Activated naive CD8-positive, alpha-beta T cell treated with anti-CD3 and anti-CD28 coated beads, Interleukin-2, amount 50 U/mL, for 16 hours (primary cell): Measurements from ENCODE around the gene RLN3.
A peak's percentile ranks its signal among the peaks of the same experiment; 100 is the strongest.

ENCODE experiments used
- DNase-seq: peaks from one replicate; pipeline ENCODE4 v3.0.0-alpha.2; 2020; ENCODE audit warnings: low read depth, low spot score

The RLN3 gene

DNA sequence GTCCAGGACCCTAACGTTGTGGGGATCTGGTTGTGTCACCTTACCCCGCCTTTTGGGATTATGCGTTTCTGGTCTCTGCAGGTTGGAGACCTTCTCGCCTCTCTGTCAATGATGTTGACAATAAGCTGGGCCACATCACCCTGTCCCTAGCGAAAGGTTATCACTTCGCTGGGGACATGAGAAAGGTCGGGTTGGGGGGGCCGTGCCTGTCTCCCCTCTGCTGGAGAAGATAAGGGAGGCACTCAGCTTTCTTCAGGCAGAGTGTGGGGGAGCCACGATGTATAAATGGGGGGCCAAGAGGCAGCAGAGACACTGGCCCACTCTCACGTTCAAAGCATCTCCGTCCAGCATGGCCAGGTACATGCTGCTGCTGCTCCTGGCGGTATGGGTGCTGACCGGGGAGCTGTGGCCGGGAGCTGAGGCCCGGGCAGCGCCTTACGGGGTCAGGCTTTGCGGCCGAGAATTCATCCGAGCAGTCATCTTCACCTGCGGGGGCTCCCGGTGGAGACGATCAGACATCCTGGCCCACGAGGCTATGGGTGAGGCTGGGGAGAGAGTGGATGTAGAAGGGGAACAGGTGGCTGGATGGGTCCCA, at the start of gene RLN3:
Gene RLN3, plus strand, starts transcription at position 293 of the 595 bp plus-strand sequence. Its CDS starts 57 bp downstream, at position 350.
- DNase-seq, result no peak

DNA sequence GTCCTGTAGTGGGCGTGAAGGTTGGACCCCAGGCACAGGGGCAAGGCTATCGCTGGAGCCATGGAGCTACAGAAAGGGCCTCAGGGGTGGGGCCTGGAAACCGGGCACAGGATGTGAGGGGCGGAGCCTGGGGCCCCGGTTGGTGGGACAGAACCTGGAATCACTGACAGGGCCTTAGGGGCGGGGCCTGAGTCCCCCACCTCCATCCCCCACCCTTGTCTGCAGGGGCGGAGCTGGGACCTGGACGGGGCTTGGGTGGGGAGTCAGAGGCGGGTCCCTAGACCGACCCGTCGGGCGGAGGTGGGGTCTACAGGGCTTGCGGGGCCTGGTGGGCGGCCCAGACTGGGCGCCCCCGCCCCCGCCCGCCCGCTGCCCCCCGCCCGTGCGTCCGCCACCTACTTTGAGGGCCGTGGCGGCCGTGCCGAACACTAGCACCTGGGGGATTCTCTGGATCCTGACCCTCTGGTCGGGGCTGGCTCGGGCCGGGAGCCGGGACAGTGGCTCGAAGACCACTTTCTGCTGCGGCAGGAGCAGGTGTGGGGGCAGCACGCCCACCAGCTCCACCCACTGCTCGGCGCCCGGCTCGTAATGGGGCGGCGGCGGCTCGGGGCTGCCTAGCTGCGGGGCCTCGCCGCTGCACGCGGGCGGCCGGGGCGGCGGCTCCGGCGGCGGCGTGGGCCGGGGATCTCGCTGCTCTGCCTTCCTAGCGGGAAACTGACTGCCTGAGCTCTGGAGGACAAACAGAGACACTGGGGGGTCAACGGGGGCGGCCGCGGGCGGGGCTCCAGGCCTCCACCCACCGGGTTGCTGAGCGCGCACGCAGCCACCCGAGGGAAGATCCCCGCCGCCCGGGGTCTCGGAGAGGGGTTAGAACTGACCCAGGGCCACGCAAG, 49.4 kb upstream of the RLN3 start:
- no peak for DNase-seq

DNA sequence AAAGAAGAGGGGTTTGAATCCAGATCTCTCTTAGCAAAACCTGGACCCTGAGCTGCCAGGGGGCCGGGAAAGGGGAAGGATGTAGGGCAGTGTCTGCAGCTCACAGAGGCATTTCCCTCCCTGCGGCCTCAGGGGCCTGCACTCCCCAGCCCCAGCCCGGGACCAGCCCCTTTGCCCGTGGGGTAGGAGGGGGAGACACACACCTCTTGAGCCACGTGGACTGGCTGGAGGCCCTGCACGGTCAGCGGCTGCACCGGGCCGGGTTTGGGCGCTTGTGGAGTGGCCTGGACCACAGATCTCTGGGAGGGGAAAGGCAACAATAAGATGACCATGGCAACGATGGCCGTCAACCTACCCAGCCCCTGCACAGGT, 48.7 kb upstream of the RLN3 start:
- no peak for DNase-seq

DNA sequence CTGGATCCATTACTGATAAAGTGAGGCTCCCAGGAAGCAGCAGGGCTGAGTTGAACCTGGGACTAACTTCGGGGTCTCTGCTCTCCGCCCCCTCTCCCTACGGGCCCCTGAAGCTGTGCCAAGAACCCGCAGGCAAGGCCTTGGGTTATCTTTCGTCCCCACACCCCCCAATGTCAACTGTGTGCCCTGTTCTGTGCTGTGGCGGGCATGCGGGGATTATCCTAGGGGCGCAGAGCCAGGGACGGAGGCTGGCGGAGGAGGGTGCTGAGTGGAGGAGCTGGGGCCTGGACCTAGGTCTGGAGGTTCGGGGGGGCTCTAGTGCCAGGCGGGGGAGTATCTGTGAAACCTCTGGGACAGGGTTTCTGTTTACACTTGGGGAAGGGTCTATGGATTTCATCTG, 48.3 kb upstream of the RLN3 start:
- no peak for DNase-seq

DNA sequence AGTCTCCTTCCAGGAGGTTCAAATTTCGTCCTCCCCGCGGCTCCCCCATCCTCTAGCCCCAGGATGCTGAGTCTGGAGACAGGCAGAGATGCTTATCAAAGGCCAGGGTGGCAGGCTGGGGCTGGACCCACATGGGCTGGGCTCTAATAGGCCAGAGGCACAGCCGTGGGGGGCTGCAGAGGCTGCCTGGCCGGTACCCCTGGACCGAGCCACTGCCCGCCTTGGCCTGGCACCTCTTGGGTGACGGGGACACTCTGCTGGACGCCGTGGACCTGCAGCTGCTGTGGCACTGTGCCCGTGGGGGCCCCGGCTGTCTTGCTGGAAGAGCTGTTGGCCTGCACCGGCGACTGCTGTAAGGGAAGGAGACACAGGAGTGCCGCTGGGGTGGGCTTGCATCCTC, 47.6 kb upstream of the RLN3 start:
- DNase-seq, result no peak

- DNase-seq, result no peak
Measured at GRCh38 chr19:13981021-13981420, 46.9 kb upstream of the RLN3 start.

GRCh38 chr19:13981467-13981866, 46.5 kb upstream of the RLN3 start:
- DNase-seq, result no peak

GRCh38 chr19:13981988-13982501, 45.9 kb upstream of the RLN3 start:
- DNase-seq, result no peak

- DNase-seq, result no peak
Measured at GRCh38 chr19:13982773-13983172, 45.2 kb upstream of the RLN3 start.

DNA sequence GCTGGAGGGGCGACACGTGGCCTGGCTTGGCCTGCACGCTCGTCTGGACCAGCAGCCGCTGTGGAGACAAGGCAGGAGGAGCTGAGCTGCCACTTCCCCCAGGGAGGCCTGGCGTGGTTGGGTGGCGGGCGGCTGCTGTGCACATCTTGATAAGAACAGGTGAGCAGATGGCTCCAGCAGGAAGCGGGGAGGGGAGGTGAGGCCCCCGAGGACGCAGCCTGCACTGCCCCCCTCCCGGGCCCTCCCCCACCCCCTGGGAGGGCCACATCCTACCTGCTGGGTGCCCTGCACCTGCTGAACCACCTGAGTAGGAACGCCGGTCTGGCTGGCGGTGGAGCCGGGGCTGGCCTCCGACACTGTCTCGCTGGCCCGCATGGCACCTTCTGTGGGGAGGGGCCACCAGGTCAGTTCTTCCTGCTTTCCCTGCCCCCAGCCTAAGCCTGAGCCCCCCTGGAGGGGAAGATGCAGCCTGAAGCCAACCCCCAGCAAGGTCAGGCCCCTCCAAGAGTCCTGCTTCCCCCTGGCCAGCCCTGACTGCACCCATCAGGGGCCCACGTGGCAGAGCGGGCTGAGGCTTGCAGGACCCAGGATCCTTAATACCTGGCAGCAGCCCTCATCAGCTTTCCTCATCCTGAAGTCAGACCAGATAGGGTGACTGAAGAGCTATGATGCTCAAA, 44.6 kb upstream of the RLN3 start:
- no peak for DNase-seq

DNA sequence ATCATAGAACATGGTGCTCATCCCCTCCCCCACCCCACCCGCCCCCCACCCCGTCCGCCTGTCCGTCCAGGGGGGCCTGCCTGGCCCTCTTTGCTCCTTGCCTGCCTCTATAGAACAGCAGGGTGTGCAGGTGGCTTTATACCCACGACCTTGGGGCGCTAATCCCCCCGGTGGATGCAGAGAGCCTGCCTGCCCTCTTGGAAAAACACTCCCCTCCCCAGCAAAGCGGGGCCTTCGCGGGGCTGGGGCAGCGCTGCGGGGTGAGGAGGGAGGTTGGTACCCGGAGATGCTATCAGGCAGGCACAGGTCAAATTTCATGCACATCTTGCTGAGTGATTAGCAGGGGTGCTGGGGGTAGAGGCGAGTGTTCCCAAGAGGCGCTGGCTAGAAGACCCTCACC, 43.8 kb upstream of the RLN3 start:
- no peak for DNase-seq

- DNase-seq, result no peak
Measured at GRCh38 chr19:13984875-13985741, 42.8 kb upstream of the RLN3 start.

- no peak for DNase-seq
Measured at GRCh38 chr19:13985771-13986347, 42.1 kb upstream of the RLN3 start.

GRCh38 chr19:13986348-13986904, 41.5 kb upstream of the RLN3 start:
- peak; percentile 97 for DNase-seq

- no peak for DNase-seq
Measured at GRCh38 chr19:13987101-13987890, 40.7 kb upstream of the RLN3 start.

DNA sequence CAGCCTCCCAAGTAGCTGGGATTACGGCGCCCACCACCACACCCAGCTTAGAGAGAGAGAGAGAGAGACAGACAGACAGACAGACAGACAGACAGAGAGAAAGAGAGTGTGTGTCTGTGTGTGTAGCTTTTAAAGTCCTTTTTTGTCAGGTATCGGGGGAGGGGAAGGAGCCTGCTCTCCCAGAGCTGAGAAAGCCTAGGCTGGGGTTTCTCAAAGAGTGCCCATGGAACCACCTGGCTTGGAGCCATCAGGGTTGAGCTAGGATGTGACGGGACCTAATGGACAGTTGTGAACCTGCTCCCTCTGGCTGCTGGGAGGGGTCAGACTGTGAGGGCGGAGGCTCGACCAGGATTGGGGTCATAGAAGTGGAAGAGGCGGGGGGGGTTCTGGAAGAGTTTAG, 38.5 kb upstream of the RLN3 start:
- no peak for DNase-seq

- no peak for DNase-seq
Measured at GRCh38 chr19:13990085-13990484, 37.9 kb upstream of the RLN3 start.

- no peak for DNase-seq
Measured at GRCh38 chr19:13992025-13992424, 35.9 kb upstream of the RLN3 start.

GRCh38 chr19:13993590-13994300, 34.2 kb upstream of the RLN3 start:
- no peak for DNase-seq
